ENCODE results near the gene CSK. TPM values are rescaled to one million over a fixed set of nuclear protein-coding genes. Genes with fewer than 3 reads are reported as not detected.

CSK gene
- total RNA-seq, 1 donor from 2014 or later, result 477 TPM

GRCh38 chr15:74799856-74800558, 18.1 kb downstream of the CSK start:
- intact Hi-C loops (cut with micrococcal nuclease), result loop anchor here (1.0 to 2.0 kb wide), 4 partner anchors 12 to 165 kb away; partner anchors contain the start of gene CYP1A1

- intact Hi-C loops (cut with micrococcal nuclease), result loop anchor here (1.0 to 2.0 kb wide), 4 partner anchors 12 to 165 kb away; partner anchors contain the start of gene CYP1A1
Observed at GRCh38 chr15:74800559-74801094, 18.7 kb downstream of the CSK start.

DNA sequence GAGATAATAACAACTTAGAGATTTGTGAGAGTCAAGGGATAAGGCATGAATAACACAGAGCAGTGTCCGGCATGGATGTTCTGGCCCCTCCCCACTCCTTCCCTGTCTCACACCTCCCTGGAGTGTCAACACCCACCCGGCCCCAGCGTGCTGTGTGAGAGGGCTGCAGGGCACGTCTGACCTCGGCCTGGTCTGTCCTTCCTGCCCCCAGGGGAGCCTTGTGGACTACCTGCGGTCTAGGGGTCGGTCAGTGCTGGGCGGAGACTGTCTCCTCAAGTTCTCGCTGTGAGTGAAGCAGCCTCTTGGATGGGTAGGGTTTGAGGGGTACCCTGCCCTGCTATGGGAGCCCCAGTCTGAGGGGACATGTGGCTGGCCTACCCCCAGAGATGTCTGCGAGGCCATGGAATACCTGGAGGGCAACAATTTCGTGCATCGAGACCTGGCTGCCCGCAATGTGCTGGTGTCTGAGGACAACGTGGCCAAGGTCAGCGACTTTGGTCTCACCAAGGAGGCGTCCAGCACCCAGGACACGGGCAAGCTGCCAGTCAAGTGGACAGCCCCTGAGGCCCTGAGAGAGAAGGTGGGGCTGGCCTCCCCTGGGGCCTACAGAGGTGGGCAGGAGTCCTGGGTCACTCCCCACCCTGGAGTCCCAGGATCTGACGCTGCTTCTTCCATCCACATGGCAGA, 19.6 kb downstream of the CSK start:
- intact Hi-C loops (cut with micrococcal nuclease), result loop anchor here (2.0 kb wide), 1 partner anchor 77 kb away; the partner anchor contains the start of gene CYP1A1

DNA sequence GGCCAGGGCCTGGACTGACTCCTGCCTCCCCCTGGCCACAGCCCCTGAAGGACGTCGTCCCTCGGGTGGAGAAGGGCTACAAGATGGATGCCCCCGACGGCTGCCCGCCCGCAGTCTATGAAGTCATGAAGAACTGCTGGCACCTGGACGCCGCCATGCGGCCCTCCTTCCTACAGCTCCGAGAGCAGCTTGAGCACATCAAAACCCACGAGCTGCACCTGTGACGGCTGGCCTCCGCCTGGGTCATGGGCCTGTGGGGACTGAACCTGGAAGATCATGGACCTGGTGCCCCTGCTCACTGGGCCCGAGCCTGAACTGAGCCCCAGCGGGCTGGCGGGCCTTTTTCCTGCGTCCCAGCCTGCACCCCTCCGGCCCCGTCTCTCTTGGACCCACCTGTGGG, 20.4 kb downstream of the CSK start:
- intact Hi-C loops (cut with micrococcal nuclease), result no loop called here

DNA sequence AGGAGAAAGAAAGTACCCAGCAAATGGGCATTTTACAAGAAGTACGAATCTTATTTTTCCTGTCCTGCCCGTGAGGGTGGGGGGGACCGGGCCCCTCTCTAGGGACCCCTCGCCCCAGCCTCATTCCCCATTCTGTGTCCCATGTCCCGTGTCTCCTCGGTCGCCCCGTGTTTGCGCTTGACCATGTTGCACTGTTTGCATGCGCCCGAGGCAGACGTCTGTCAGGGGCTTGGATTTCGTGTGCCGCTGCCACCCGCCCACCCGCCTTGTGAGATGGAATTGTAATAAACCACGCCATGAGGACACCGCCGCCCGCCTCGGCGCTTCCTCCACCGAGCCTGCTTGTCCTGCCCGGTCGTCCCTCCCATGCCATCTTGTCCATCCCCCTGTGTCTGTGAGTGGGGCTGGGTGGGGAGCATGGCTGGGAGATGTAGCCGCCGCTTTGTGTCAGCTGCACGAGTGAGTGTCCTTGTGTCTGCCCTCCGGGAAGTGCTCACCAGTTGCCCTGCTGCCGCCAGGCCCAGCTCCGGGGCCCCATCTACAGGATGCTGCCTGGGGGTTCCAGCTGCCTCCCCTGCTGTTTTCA, 21.1 kb downstream of the CSK start:
- intact Hi-C loops (cut with micrococcal nuclease), result no loop called here

- intact Hi-C loops (cut with micrococcal nuclease), result no loop called here
Observed at GRCh38 chr15:74804935-74805334, 23.1 kb downstream of the CSK start.

- intact Hi-C loops (cut with micrococcal nuclease), result no loop called here
Observed at GRCh38 chr15:74807282-74807681, 25.4 kb downstream of the CSK start.

GRCh38 chr15:74808078-74808839, 26.4 kb downstream of the CSK start:
- intact Hi-C loops (cut with micrococcal nuclease), result no loop called here

- intact Hi-C loops (cut with micrococcal nuclease), result no loop called here
Observed at GRCh38 chr15:74808840-74809229, 27.0 kb downstream of the CSK start.

DNA sequence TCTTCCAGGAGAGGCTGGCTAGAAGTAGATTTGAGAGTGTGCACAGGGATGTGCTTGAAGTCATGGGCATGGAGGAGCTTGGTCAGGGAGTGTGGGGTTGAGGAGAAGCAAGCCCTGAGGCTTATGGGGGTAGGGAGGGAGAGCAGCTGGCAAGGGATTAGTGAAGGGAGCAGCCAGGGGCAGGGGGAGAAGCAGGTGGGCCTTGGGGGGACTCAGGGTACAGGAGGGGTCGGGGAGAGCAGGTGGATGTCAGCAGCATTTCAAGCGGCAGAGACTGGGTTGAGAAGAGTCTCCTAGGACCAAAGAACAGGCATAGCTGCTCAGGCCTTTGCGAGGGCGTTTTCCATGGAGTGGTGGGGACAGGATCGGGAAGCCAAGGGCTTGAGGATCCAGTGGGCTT, 27.4 kb downstream of the CSK start:
- intact Hi-C loops (cut with micrococcal nuclease), result no loop called here

- intact Hi-C loops (cut with micrococcal nuclease), result no loop called here
Observed at GRCh38 chr15:74809956-74810355, 28.1 kb downstream of the CSK start.

GRCh38 chr15:74812533-74812932, 30.7 kb downstream of the CSK start, which contains the start of gene LMAN1L:
LMAN1L (plus strand) TSS chr15:74812835; CDS start chr15:74812855, 20 bp downstream.
- intact Hi-C loops (cut with micrococcal nuclease), result no loop called here

GRCh38 chr15:74815121-74815934, 33.4 kb downstream of the CSK start:
- intact Hi-C loops (cut with micrococcal nuclease), result no loop called here

GRCh38 chr15:74815961-74816360, 34.1 kb downstream of the CSK start:
- intact Hi-C loops (cut with micrococcal nuclease), result no loop called here

- intact Hi-C loops (cut with micrococcal nuclease), result no loop called here
Observed at GRCh38 chr15:74816624-74817369, 34.9 kb downstream of the CSK start.

DNA sequence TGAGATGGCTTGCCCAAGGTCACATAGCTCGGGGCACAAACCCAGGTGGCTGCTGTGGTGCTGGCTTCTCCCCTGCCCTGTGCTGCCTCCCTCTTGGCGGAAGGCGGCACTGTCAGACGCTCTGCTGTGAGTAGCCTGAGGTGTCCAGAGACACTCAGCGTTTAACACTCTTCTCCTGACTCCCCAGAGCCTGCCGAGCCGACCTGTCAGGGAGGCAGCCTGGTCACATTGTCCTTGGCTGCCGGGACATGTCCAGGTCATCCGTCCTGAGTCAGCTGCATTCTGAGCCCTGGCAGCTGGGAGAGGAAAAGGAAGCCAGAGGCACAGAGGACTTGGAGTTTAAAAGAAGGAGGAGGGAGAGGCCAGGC, 35.5 kb downstream of the CSK start:
- intact Hi-C loops (cut with micrococcal nuclease), result no loop called here

DNA sequence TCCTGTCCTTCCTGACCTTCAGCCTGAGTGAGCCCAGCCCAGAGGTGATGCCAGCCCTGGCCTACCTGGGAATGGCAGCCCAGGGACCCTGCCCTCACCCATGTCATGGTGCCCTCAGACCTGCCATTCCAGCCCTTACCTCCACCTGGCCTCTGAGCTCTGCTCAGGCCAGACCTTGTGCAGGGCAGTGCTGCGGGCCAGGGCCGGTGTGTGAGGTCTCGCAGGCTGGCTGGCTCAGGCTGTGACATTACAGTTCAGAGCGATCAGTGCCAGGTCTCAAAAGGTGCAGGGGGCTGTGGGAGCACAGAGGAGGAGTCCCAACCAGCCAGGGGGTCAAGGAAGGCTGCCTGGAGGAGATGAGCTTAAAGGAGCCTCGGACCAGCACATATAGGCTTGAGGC, 38.2 kb downstream of the CSK start:
- intact Hi-C loops (cut with micrococcal nuclease), result no loop called here

DNA sequence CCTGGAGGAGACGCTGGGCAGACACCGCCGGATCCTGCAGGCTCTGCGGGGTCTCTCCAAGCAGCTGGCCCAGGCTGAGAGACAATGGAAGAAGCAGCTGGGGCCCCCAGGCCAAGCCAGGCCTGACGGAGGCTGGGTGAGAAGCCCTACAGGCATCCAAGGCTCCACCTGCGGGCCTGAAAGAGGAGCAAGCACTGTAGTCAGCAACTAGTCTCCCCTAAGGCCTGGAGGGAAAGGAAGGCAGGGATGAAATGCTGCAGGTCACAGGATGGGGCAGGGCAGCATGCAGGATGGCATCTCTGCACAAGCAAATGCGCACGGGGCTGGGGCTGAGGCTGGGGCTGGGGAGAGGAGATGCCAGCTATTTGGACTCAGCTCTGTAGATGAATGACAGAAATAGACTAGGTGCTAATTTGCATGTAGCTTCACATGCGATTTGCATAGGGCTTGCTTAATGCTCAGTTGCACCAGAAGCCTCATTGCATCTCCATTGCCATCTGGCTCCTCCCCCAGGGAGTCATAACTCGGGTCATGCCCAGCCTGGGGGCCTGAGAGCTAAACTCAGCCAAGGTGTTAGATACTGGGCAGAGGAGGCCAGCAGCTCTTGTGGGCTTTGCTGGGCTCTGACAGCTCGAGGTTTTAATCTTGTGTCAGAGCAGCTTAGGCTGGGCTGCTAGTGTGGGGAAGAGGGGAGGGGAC, 39.4 kb downstream of the CSK start:
- intact Hi-C loops (cut with micrococcal nuclease), result no loop called here

GRCh38 chr15:74821790-74822158, 39.9 kb downstream of the CSK start:
- intact Hi-C loops (cut with micrococcal nuclease), result no loop called here
